GM21360 (cell line): Measurements from ENCODE around the gene MYO3B.

Experiments
- ATAC-seq: cut with Tn5 transposase; IDR thresholded peaks from one replicate; pipeline ENCODE4 v1.9.1; 2021; ENCODE audit warnings: mild to moderate bottlenecking, moderate library complexity; ENCODE audit not compliant: unreplicated experiment

The MYO3B gene

DNA sequence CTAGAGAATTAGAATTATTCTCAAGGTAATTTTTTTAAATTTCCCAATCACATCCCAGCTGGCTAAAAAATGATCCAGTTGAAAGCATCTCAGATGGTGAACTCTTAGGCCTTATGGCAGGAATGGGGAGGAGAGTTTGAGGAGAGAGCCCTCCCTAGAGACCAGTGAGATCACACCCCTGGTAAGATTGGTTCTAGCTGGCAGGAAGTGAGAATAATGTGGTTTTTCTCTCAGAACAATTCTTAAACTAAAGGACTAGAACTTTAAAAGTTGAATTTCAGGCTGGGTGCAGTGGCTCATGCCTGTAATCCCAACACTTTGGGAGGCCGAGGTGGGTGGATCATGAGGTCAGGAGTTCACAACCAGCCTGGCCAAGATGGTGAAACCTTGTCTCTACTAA lies 120.2 kb downstream of the MYO3B start:
- no peak for ATAC-seq

- no peak for ATAC-seq
Measured at GRCh38 chr2:170298861-170299429, 121.0 kb downstream of the MYO3B start.

- no peak for ATAC-seq
Measured at GRCh38 chr2:170300993-170301392, 123.0 kb downstream of the MYO3B start.

- ATAC-seq = no peak
Measured at GRCh38 chr2:170301626-170302025, 123.7 kb downstream of the MYO3B start.

- no peak for ATAC-seq
Measured at GRCh38 chr2:170305711-170306110, 127.8 kb downstream of the MYO3B start.

GRCh38 chr2:170306293-170306873 lies 128.4 kb downstream of the MYO3B start:
- no peak for ATAC-seq

DNA sequence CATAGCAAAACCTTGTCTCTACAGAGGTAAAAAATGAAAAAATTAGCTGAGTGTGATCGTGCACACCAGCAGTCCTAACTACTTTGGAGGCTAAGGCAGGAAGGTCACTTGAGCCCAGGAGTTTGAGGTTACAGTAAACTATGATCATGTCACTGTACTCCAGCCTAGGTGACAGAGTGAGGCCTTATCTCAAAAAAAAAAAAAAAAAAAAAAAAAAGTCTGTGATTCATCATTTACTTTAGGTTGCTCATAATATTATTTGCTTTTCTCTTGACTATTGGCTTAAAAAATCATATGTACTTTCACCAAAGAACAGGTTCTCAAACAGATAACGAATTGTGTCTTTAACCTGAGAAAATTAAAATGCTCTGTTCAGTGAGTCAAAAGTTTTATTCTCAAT lies 129.1 kb downstream of the MYO3B start:
- ATAC-seq = no peak

DNA sequence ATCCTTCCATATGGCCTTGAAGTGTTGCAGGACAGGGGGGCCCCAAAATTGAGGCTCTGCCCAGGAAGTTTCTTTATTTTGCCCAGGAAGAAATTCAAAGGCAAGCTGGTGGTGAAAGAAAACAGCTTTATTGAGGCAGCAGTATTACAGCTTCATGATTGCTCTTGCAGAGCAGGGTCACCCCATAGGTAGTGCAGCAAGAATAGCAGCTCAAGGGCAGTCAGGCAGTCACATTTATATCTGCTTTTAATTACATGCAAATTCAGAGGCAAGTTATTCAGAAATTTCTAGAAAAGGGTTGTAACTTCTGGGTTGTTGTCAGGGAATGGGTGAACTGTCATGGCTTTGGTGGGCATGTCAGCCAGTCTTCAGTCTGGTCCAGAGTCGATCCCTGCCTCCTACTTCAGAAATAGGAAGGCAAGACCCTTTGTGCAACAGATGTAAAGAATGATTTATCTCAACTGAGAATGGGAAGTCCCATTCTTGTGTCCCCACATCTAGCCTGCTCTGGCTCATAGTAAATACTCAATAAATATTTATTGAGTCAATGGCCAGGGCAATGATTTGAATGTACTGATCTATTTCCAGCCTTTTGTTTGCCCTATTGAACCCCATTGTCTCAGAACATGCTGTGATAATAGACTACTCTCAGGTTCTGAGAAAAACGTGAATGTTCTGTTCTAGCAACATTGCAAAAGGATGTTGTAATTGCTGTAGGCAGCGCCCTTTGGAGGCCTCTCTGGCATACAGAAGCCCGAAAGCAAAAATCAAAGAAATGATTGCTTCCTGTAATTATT lies 129.8 kb downstream of the MYO3B start:
- no peak for ATAC-seq

GRCh38 chr2:170310876-170311502 lies 133.0 kb downstream of the MYO3B start:
- no peak for ATAC-seq

DNA sequence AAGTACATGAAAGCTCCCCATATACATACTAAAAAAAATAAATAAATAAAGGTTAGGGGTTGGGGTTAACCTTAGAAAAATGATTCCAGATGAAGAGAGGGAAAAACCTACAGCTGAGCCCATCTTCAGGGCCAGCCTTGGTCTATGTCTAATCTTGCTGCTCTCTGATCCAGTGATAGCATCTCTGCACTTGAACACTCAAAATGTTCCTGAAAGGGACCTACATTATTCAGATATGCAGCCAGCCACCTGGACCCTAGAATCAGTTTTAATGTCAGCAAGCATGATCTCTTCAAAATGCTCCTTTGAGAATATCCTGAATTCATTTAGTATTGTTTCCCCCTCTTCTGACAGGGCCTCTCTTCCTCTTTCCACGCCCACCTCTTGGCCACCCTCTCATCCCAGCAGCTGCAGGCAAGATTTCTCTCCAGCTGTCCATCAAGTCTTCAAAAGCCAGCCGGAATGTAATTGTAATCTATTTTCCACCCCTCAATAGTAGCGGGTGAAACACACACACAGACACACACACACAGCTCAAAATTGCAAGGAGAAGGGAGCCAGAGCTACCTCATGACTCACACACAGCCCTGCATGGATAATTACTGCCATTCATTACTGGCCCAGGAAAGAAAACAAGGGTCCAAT lies 135.5 kb downstream of the MYO3B start:
- ATAC-seq = no peak

DNA sequence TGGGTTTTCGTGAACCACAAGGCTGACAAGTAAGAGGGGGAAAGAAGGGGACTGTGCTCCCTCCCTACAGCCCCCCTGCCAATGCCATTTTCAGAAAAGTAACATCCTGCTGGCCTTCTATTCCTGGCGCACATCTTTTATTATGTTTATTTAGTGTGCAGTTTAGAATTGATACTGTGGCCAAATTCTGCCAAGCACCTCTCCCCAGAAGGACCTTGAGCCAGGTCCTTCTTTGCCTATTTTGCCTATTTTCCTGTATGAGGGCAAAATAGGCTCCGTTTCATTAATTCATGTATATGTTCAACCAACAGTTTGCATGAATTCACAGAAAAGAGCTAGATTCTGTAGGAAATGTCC lies 136.0 kb downstream of the MYO3B start:
- ATAC-seq = no peak

DNA sequence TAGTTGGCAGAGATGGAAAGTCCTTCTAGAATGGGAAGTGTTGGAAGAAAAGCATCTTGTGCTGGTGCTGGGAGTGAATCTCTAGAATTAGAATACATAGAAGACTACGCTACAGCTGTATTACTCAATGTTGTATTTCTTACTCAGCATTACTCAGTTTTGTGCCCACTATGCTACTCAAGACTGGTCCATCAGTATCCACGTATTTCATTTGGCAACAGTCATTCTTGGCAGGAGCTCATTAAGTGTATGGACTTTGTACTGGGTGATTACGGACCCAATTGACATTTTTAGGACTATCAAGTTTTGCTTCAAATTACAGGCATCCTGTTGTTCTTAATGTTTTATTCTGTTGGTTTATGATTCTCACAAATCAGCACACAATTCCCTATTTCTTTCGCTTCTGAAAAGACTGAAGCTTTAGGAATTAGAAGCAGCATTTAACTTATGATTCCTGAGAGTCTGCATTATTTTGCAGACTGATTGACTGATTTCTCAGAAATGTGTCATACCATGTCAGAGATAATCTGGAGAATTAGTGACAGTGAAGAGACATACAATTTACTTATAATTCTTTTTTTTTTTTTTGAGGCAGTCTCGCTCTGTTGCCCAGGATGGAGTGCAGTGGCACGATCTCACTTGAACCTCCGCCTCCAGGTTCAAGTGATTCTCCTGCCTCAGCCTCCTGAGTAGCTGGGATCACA lies 136.9 kb downstream of the MYO3B start:
- ATAC-seq = no peak

DNA sequence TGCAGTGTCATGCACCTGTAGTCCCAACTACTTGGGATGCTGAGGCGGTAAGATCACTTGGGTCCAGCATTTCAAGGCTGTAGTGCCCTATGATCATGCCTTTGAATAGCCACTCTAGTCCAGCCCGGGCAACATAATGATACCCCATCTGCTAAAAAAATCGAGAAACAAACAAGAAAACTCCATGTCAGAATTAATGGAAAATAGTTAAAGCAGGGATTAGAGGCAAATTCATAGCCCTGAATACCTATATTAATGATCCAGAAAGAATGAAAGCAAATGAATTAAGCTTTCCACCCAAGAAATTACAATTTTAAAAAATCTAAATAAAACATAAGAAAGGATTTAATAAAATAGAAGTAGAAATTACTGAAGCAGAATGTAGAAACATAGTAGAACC lies 143.0 kb downstream of the MYO3B start:
- no peak for ATAC-seq

DNA sequence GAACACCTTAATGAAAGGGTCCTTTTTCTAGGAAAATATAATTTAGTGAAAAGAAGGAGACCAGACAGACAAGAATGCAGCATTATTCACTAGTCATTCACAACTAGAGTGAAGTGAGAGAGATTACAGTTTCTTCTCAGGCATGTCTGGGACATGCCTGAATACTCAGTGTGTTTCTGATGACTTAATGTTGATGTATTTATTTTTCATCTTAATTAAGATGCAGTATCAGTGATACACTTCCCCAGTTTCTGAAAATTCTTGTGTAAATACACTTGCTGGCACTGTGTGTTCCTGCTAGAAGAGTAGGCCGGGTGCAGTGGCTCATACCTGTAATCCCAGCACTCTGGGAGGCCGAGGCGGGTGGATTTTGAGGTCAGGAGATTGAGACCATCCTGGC lies 143.6 kb downstream of the MYO3B start:
- ATAC-seq = no peak

- ATAC-seq = no peak
Measured at GRCh38 chr2:170322140-170322766, 144.3 kb downstream of the MYO3B start.

DNA sequence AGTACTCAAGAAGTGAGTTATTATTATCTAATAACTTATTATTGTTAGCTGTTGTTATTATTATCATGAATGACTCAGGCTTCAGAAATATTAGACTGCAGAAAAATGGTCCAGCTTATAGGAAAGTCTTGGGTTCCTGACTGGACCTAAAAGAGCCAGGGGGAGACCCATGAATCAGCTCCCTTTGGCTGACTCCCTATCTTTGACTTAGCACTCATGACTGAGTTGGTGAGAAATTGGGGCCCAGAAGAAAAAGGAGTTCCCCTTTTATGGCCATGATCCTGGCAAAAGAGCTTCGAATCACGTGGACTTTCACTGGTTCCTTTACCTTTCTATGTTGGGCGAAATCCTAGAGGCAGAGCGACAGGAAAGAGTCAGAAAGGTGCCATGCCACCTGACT lies 145.8 kb downstream of the MYO3B start:
- no peak for ATAC-seq

GRCh38 chr2:170324640-170325046 lies 146.7 kb downstream of the MYO3B start:
- no peak for ATAC-seq

- ATAC-seq = no peak
Measured at GRCh38 chr2:170330881-170331280, 152.9 kb downstream of the MYO3B start.

- ATAC-seq = no peak
Measured at GRCh38 chr2:170332676-170333402, 154.9 kb downstream of the MYO3B start.

DNA sequence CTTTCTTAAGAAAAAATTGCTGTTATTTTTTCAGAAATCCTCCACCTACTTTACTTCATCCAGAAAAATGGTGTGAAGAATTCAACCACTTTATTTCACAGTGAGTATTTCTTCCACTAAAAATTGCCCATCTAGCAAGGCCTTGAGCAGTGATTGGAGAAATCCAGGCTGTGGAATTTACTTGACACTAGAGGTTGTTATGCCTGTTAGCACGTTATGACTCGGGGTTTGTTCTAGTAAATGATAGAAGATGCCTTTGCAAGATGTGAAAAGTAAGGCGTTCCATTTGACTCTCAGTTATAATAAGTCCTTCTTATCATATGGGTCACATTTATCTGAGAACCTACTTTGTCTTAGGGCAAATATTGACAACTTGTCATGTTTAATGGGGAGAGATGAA lies 157.4 kb downstream of the MYO3B start:
- ATAC-seq = no peak
